ENCODE data around the gene MEIOSIN. TPM values are rescaled to one million over a fixed set of nuclear protein-coding genes. Genes with fewer than 3 reads are reported as not detected.

The MEIOSIN gene
- total and polyA plus RNA-seq, 2 of the 13 experiments (the other 11 are each of a cell fraction or from before 2014, with no cell fraction given), result not detected

GRCh38 chr19:45769821-45770191 is 36.6 kb downstream of the MEIOSIN start (continued):
- no peak for TF ChIP-seq ZNF513 (CRISPR knock-in tag; conservative IDR thresholded peaks at IDR 0.05)
- TF ChIP-seq FOXK1 (CRISPR knock-in tag; IDR thresholded peaks at IDR 0.05; ENCODE audit: borderline replicate concordance, low read depth), result no peak
- no peak for TF ChIP-seq ZNF510 (CRISPR knock-in tag; IDR thresholded peaks at IDR 0.05; ENCODE audit: low read depth)
- no peak for TF ChIP-seq NCOA2 (CRISPR knock-in tag; IDR thresholded peaks at IDR 0.05)
- no peak for TF ChIP-seq NFKBIZ (CRISPR knock-in tag; IDR thresholded peaks at IDR 0.05)
- no peak for TF ChIP-seq ZNF674 (CRISPR knock-in tag; IDR thresholded peaks at IDR 0.05; ENCODE audit: low read depth)
- TF ChIP-seq RBFOX2 (IDR thresholded peaks at IDR 0.05; ENCODE audit: low read depth, low read length), result no peak
- no peak for TF ChIP-seq RARG (CRISPR knock-in tag; IDR thresholded peaks at IDR 0.05; ENCODE audit: low read depth)
- no peak for TF ChIP-seq MZF1 (CRISPR knock-in tag; IDR thresholded peaks at IDR 0.05; ENCODE audit: borderline replicate concordance)
- TF ChIP-seq, protein P1, sequence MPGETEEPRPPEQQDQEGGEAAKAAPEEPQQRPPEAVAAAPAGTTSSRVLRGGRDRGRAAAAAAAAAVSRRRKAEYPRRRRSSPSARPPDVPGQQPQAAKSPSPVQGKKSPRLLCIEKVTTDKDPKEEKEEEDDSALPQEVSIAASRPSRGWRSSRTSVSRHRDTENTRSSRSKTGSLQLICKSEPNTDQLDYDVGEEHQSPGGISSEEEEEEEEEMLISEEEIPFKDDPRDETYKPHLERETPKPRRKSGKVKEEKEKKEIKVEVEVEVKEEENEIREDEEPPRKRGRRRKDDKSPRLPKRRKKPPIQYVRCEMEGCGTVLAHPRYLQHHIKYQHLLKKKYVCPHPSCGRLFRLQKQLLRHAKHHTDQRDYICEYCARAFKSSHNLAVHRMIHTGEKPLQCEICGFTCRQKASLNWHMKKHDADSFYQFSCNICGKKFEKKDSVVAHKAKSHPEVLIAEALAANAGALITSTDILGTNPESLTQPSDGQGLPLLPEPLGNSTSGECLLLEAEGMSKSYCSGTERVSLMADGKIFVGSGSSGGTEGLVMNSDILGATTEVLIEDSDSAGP (CRISPR knock-in tag; IDR thresholded peaks at IDR 0.05; ENCODE audit: borderline replicate concordance), result peak; percentile 30; the same call in 1 of the 2 replicates
- TF ChIP-seq TARDBP (CRISPR knock-in tag; IDR thresholded peaks at IDR 0.05), result no peak
- TF ChIP-seq, protein P2, sequence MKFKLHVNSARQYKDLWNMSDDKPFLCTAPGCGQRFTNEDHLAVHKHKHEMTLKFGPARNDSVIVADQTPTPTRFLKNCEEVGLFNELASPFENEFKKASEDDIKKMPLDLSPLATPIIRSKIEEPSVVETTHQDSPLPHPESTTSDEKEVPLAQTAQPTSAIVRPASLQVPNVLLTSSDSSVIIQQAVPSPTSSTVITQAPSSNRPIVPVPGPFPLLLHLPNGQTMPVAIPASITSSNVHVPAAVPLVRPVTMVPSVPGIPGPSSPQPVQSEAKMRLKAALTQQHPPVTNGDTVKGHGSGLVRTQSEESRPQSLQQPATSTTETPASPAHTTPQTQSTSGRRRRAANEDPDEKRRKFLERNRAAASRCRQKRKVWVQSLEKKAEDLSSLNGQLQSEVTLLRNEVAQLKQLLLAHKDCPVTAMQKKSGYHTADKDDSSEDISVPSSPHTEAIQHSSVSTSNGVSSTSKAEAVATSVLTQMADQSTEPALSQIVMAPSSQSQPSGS (CRISPR knock-in tag; IDR thresholded peaks at IDR 0.05), result no peak
- no peak for TF ChIP-seq ZNF713 (CRISPR knock-in tag; IDR thresholded peaks at IDR 0.05)
- TF ChIP-seq MED13 (CRISPR knock-in tag; IDR thresholded peaks at IDR 0.05), result no peak
- TF ChIP-seq MED1 (CRISPR knock-in tag; IDR thresholded peaks at IDR 0.05), result no peak
- TF ChIP-seq SP140L (CRISPR knock-in tag; IDR thresholded peaks at IDR 0.05; ENCODE audit: borderline replicate concordance), result no peak
- TF ChIP-seq ZNF800 (CRISPR knock-in tag; IDR thresholded peaks at IDR 0.05), result no peak
- no peak for TF ChIP-seq SOX6 (IDR thresholded peaks at IDR 0.05)
- no peak for TF ChIP-seq SOX6 (CRISPR knock-in tag; IDR thresholded peaks at IDR 0.05)
- TF ChIP-seq ARID3A (IDR thresholded peaks at IDR 0.05; ENCODE audit: low read depth, low read length), result no peak
- TF ChIP-seq, protein P3, sequence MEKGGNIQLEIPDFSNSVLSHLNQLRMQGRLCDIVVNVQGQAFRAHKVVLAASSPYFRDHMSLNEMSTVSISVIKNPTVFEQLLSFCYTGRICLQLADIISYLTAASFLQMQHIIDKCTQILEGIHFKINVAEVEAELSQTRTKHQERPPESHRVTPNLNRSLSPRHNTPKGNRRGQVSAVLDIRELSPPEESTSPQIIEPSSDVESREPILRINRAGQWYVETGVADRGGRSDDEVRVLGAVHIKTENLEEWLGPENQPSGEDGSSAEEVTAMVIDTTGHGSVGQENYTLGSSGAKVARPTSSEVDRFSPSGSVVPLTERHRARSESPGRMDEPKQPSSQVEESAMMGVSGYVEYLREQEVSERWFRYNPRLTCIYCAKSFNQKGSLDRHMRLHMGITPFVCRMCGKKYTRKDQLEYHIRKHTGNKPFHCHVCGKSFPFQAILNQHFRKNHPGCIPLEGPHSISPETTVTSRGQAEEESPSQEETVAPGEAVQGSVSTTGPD (CRISPR knock-in tag; IDR thresholded peaks at IDR 0.05), result no peak
- no peak for TF ChIP-seq SETDB1 (CRISPR knock-in tag; IDR thresholded peaks at IDR 0.05; ENCODE audit: borderline replicate concordance)
- no peak for TF ChIP-seq SOX5 (CRISPR knock-in tag; IDR thresholded peaks at IDR 0.05; ENCODE audit: borderline replicate concordance)

All from HepG2 (cell line).